ENCODE measurements around the gene EHD1. TPM values are rescaled to one million over a fixed set of nuclear protein-coding genes. Genes with fewer than 3 reads are reported as not detected.

Gene EHD1
- polyA plus RNA-seq, 1 donor (not counting 4 experiments of a cell fraction or from before 2014, with no cell fraction given) = 73.9 TPM

DNA sequence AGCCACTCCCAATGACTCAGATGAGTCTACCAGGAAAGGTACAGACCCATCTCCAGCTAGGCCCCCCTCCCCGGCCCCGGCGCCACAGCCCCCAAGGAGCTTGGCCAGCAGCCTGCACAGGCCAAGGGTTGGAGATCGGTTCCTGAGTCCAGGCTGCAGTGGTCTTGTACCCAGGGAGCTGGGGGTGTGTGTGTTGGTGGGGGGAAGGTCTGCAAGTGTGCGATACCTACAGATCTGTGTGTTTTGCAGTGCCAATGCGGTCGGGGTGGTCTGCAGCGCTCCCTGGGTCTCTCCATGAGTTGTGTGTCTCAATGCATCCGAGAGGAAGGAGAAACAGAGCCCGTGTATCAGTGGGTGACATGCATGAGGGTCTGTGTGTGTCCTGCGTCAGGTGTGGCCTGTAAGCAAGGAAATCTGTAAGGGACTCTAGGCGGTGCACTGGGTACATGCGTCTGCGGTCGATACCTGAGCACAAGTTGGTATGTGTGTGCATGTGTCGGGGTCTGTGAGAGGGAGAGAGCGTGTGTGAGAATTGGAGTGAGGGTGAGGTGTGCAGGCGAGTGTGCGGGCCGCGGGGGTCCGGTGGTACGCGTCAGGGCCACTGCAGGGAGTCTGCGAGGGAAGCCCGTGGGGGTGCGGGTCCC, 34.6 kb downstream of the EHD1 start:
- no peaks in the 10 kb centered on the region for H3K9me3 ChIP-seq (ENCODE audit: control insufficient read depth, low read depth, low read length)
- peak overlapping the region; percentile 51 for H2AFZ ChIP-seq (ENCODE audit: control insufficient read depth, low read length)
- peak overlapping the region; percentile 58 to 85 (median 84) for H3K4me3 ChIP-seq (ENCODE audit: control insufficient read depth in 2 of 3, extremely low read depth in 1 of 3, insufficient read depth in 2 of 3, low read depth in 1 of 3, low read length in 3 of 3)
- H3K9me1 ChIP-seq (ENCODE audit: control insufficient read depth, extremely low read depth, insufficient read depth, low read length) = no peaks in the 10 kb centered on the region
- peaks cover 44% of the 10 kb centered on the region for H3K4me1 ChIP-seq (ENCODE audit: control insufficient read depth, extremely low read depth, insufficient read depth, low read length)
- TF ChIP-seq, protein P1, sequence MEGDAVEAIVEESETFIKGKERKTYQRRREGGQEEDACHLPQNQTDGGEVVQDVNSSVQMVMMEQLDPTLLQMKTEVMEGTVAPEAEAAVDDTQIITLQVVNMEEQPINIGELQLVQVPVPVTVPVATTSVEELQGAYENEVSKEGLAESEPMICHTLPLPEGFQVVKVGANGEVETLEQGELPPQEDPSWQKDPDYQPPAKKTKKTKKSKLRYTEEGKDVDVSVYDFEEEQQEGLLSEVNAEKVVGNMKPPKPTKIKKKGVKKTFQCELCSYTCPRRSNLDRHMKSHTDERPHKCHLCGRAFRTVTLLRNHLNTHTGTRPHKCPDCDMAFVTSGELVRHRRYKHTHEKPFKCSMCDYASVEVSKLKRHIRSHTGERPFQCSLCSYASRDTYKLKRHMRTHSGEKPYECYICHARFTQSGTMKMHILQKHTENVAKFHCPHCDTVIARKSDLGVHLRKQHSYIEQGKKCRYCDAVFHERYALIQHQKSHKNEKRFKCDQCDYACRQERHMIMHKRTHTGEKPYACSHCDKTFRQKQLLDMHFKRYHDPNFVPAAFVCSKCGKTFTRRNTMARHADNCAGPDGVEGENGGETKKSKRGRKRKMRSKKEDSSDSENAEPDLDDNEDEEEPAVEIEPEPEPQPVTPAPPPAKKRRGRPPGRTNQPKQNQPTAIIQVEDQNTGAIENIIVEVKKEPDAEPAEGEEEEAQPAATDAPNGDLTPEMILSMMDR (optimal IDR thresholded peaks at IDR 0.05 in 1 of 3, IDR thresholded peaks at IDR 0.05 in 1 of 3, conservative IDR thresholded peaks at IDR 0.05 in 1 of 3; ENCODE audit: extremely low read depth in 1 of 3, insufficient read depth in 2 of 3, low read length in 3 of 3) = no peak
- TF ChIP-seq EZH2 (IDR thresholded peaks at IDR 0.05; ENCODE audit: low read length) = no peak
- dilution Hi-C loops (cut with MboI; ENCODE audit: extremely low pct_ligation_motif_present, low sequenced_read_pairs) = no loop called here
- peak overlapping the region; percentile 93 for H3K27ac ChIP-seq (ENCODE audit: control insufficient read depth, insufficient read depth, low read length)
- peaks cover 8 to 15% of the 10 kb centered on the region in 2 experiments for H3K36me3 ChIP-seq (ENCODE audit: control insufficient read depth in 2 of 2, extremely low read depth in 1 of 2, insufficient read depth in 2 of 2, low read length in 2 of 2)
- H3K9ac ChIP-seq (ENCODE audit: control insufficient read depth, extremely low read depth, insufficient read depth, low read length) = peak overlapping the region; percentile 82
- H3K79me2 ChIP-seq (ENCODE audit: control insufficient read depth, insufficient read depth, low read length) = peaks cover 13% of the 10 kb centered on the region
- peak overlapping the region; percentile 99 for H3K4me2 ChIP-seq (ENCODE audit: control insufficient read depth, extremely low read depth, insufficient read depth, low read depth, low read length)
- no peaks in the 10 kb centered on the region for H4K20me1 ChIP-seq (ENCODE audit: control insufficient read depth, extremely low read depth, insufficient read depth, low read length)
- FAIRE-seq (no peak), DNase-seq (ENCODE audit: low read depth, low spot score) (no peak)
- H3K27me3 ChIP-seq (ENCODE audit: control insufficient read depth, extremely low read depth, insufficient read depth, low read length) = no peaks in the 10 kb centered on the region

GRCh38 chr11:64842851-64843685, 35.4 kb downstream of the EHD1 start:
- TF ChIP-seq, protein P1 (optimal IDR thresholded peaks at IDR 0.05 in 1 of 3, IDR thresholded peaks at IDR 0.05 in 1 of 3, conservative IDR thresholded peaks at IDR 0.05 in 1 of 3; ENCODE audit: extremely low read depth in 1 of 3, insufficient read depth in 2 of 3, low read length in 3 of 3) = no peak
- H3K9me3 ChIP-seq (ENCODE audit: control insufficient read depth, low read depth, low read length) = no peaks in the 10 kb centered on the region
- FAIRE-seq (peak; percentile 5), DNase-seq (ENCODE audit: low read depth, low spot score) (no peak)
- no peaks in the 10 kb centered on the region for H4K20me1 ChIP-seq (ENCODE audit: control insufficient read depth, extremely low read depth, insufficient read depth, low read length)
- peak overlapping the region; percentile 58 to 85 (median 84) for H3K4me3 ChIP-seq (ENCODE audit: control insufficient read depth in 2 of 3, extremely low read depth in 1 of 3, insufficient read depth in 2 of 3, low read depth in 1 of 3, low read length in 3 of 3)
- peaks cover 12 to 16% of the 10 kb centered on the region in 2 experiments for H3K36me3 ChIP-seq (ENCODE audit: control insufficient read depth in 2 of 2, extremely low read depth in 1 of 2, insufficient read depth in 2 of 2, low read length in 2 of 2)
- peaks cover 37% of the 10 kb centered on the region for H3K4me1 ChIP-seq (ENCODE audit: control insufficient read depth, extremely low read depth, insufficient read depth, low read length)
- H3K4me2 ChIP-seq (ENCODE audit: control insufficient read depth, extremely low read depth, insufficient read depth, low read depth, low read length) = peak overlapping the region; percentile 99
- peaks cover 13% of the 10 kb centered on the region for H3K79me2 ChIP-seq (ENCODE audit: control insufficient read depth, insufficient read depth, low read length)
- H3K9ac ChIP-seq (ENCODE audit: control insufficient read depth, extremely low read depth, insufficient read depth, low read length) = peak overlapping the region; percentile 82
- peak overlapping the region; percentile 63 for H2AFZ ChIP-seq (ENCODE audit: control insufficient read depth, low read length)
- no peaks in the 10 kb centered on the region for H3K9me1 ChIP-seq (ENCODE audit: control insufficient read depth, extremely low read depth, insufficient read depth, low read length)
- H3K27me3 ChIP-seq (ENCODE audit: control insufficient read depth, extremely low read depth, insufficient read depth, low read length) = no peaks in the 10 kb centered on the region
- H3K27ac ChIP-seq (ENCODE audit: control insufficient read depth, insufficient read depth, low read length) = peak overlapping the region; percentile 93
- dilution Hi-C loops (cut with MboI; ENCODE audit: extremely low pct_ligation_motif_present, low sequenced_read_pairs) = no loop called here
